ENCODE measurements around the gene GRHL1. TPM values are rescaled to one million over a fixed set of nuclear protein-coding genes. Genes with fewer than 3 reads are reported as not detected.

GRHL1 gene
- total RNA-seq, 1 experiment from 2014 or later, result 2.5 TPM

DNA sequence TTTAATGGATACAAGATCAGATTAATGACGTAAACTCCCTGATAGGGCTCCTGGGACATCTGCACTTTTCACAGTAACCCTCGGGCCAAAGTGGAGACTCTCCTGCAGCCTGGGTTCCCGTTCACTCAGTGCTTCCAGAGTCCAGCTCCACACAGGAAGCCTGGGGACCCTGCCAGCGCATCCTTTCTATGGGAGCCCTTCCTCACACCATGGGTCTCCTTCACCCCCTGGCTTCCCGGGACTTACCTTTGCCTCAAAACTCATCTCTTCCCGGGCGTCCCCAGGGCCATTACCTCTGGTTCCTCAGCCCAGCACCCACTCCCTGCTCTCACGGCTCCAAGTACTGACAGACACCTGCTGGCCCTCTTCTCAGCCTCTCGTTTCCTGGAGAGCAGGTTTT lies 51.2 kb downstream of the GRHL1 start:
- no peaks in the 10 kb centered on the region for H3K36me3 Mint-ChIP-seq (ENCODE audit: insufficient read depth in 1 of 3, low read depth in 3 of 3)
- H3K23ac ChIP-seq (ENCODE audit: insufficient read length, low read depth, low read length), result no peak overlapping the region
- H2AK5ac ChIP-seq (ENCODE audit: insufficient read length, low read length), result no peak overlapping the region
- H3T11ph ChIP-seq (ENCODE audit: low read length), result no peak overlapping the region
- H3K4me1 Mint-ChIP-seq, result peaks cover 6 to 15% of the 10 kb centered on the region in 2 experiments
- H3K14ac ChIP-seq (ENCODE audit: insufficient read depth, low read length), result no peak overlapping the region
- no peak overlapping the region for H2BK15ac ChIP-seq (ENCODE audit: low read depth, low read length)
- TF ChIP-seq, protein P1, sequence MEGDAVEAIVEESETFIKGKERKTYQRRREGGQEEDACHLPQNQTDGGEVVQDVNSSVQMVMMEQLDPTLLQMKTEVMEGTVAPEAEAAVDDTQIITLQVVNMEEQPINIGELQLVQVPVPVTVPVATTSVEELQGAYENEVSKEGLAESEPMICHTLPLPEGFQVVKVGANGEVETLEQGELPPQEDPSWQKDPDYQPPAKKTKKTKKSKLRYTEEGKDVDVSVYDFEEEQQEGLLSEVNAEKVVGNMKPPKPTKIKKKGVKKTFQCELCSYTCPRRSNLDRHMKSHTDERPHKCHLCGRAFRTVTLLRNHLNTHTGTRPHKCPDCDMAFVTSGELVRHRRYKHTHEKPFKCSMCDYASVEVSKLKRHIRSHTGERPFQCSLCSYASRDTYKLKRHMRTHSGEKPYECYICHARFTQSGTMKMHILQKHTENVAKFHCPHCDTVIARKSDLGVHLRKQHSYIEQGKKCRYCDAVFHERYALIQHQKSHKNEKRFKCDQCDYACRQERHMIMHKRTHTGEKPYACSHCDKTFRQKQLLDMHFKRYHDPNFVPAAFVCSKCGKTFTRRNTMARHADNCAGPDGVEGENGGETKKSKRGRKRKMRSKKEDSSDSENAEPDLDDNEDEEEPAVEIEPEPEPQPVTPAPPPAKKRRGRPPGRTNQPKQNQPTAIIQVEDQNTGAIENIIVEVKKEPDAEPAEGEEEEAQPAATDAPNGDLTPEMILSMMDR (conservative IDR thresholded peaks at IDR 0.05), result no peak
- no peak overlapping the region for H2BK120ac ChIP-seq (ENCODE audit: low read depth, low read length, poor library complexity, severe bottlenecking)
- H2BK5ac ChIP-seq (ENCODE audit: insufficient read length, low read length), result no peak overlapping the region
- WGBS (ENCODE audit: extremely low coverage, insufficient read length, low lambda C conversion rate), result no CpG with 5 or more reads among the region's 9 CpGs
- H3K56ac ChIP-seq (ENCODE audit: insufficient read length, low read depth, low read length), result no peak overlapping the region
- H3K27ac ChIP-seq (ENCODE audit: insufficient read length, low read depth, low read length), result no peak overlapping the region
- no peak overlapping the region; a peak in 1 of 5 replicates for H3K4me3 Mint-ChIP-seq
- DNase-seq, result no peak
- H3K79me2 ChIP-seq (ENCODE audit: insufficient read depth, low read length), result no peaks in the 10 kb centered on the region
- no peak overlapping the region for H3K18ac ChIP-seq (ENCODE audit: insufficient read length, low read depth, low read length)
- no peak overlapping the region for H2BK12ac ChIP-seq (ENCODE audit: insufficient read length, low read depth, low read length)
- no peak overlapping the region for H3K9ac ChIP-seq (ENCODE audit: extremely low read depth, insufficient read length, low read length)
- no peaks in the 10 kb centered on the region for H3K27me3 ChIP-seq (ENCODE audit: insufficient read depth, low read length)
- no peak overlapping the region for H4K8ac ChIP-seq (replicated peaks; ENCODE audit: insufficient read length, low read depth, low read length)
- no peaks in the 10 kb centered on the region for H3K9me3 Mint-ChIP-seq
- no peaks in the 10 kb centered on the region for H3K79me1 ChIP-seq (ENCODE audit: insufficient read depth, low read depth, low read length, poor library complexity, severe bottlenecking)
- H4K91ac ChIP-seq (ENCODE audit: insufficient read length, low read depth, low read length), result no peak overlapping the region
- H4K5ac ChIP-seq (ENCODE audit: insufficient read length, low read depth, low read length), result no peak overlapping the region
- H3K23me2 ChIP-seq (ENCODE audit: insufficient read length, low read depth, low read length, poor library complexity, severe bottlenecking), result no peaks in the 10 kb centered on the region
- H3K4me2 ChIP-seq (ENCODE audit: insufficient read depth, insufficient read length, low read length), result no peak overlapping the region
- H3K4ac ChIP-seq (ENCODE audit: low read depth, low read length), result no peak overlapping the region
- H3K27ac Mint-ChIP-seq, result no peak overlapping the region
- no peaks in the 10 kb centered on the region for H3K27me3 Mint-ChIP-seq (ENCODE audit: low read depth)
- no peaks in the 10 kb centered on the region for H3K9me3 ChIP-seq (ENCODE audit: control insufficient read depth, low read depth, low read length)
- H4K20me1 ChIP-seq (ENCODE audit: control insufficient read depth, insufficient read depth, insufficient read length), result no peaks in the 10 kb centered on the region
- H2AFZ ChIP-seq (ENCODE audit: low read length), result no peak overlapping the region
- no peak overlapping the region for H2BK20ac ChIP-seq (ENCODE audit: low read depth, low read length, poor library complexity, severe bottlenecking)
- no peaks in the 10 kb centered on the region; the same call in 1 of the 2 replicates for H3K4me1 ChIP-seq (ENCODE audit: insufficient read depth, low read length)
